Measurements from ENCODE around the gene FSTL5.

FSTL5 gene

DNA sequence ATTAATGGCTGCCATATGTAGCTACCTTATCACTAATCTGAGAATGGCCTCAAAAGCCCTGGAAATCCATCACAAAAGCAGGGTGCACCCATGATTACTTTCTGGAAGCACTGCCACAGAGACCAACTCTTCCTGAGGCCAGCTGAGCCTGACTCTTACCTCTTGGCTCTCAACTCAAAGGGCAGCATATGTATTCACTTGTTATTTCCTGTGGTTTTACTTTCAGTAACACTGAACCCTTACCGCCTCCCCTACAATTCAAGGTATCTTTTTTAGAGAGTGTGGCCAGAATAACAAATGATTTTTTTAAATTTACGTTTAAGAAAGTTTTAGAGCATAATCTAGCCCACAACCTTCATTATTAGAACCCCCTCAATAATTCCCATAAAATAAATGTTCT lies 434.9 kb downstream of the FSTL5 start:
- no peak for TF ChIP-seq ISL1 (CRISPR knock-in tag; IDR thresholded peaks at IDR 0.05)
- no peak for TF ChIP-seq BACH2 (CRISPR knock-in tag; IDR thresholded peaks at IDR 0.05; ENCODE audit: borderline replicate concordance)
- ATAC-seq = no peak

DNA sequence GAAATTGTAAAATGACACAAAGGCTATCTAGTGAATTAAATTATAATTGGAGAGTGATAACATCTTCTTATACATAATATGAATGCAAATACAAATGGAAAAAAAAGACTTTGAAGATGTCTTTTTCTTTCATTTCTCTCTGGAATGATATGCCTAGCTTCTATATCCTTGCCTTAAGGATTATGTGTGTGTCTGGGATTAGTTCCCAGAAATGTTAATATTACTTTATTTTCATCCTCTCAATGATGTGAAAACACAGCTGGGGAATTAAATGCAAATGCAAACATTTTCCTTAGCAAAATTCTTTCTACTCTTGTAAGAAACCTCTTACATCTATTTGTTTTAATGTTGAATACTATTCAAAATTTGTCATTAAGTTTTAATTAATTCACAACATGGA lies 441.9 kb downstream of the FSTL5 start:
- ATAC-seq = no peak
- TF ChIP-seq ISL1 (CRISPR knock-in tag; IDR thresholded peaks at IDR 0.05) (no peak), ZNF8 (CRISPR knock-in tag; IDR thresholded peaks at IDR 0.05) (no peak), PPARA (CRISPR knock-in tag; IDR thresholded peaks at IDR 0.05; ENCODE audit: borderline replicate concordance) (no peak), ARNTL (CRISPR knock-in tag; IDR thresholded peaks at IDR 0.05; ENCODE audit: borderline replicate concordance, low read depth) (no peak), ESRRG (CRISPR knock-in tag; IDR thresholded peaks at IDR 0.05) (no peak), GLIS3 (CRISPR knock-in tag; IDR thresholded peaks at IDR 0.05) (no peak), TCF4 (CRISPR knock-in tag; IDR thresholded peaks at IDR 0.05; ENCODE audit: borderline replicate concordance) (no peak), OSR1 (CRISPR knock-in tag; IDR thresholded peaks at IDR 0.05) (no peak), RARB (CRISPR knock-in tag; IDR thresholded peaks at IDR 0.05) (no peak), SNAI2 (CRISPR knock-in tag; IDR thresholded peaks at IDR 0.05) (no peak), ZFP3 (CRISPR knock-in tag; IDR thresholded peaks at IDR 0.05) (no peak), TOX (CRISPR knock-in tag; IDR thresholded peaks at IDR 0.05; ENCODE audit: borderline replicate concordance) (no peak), ZNF565 (CRISPR knock-in tag; conservative IDR thresholded peaks at IDR 0.05; ENCODE audit: low read depth) (no peak)
- TF ChIP-seq, protein P1, sequence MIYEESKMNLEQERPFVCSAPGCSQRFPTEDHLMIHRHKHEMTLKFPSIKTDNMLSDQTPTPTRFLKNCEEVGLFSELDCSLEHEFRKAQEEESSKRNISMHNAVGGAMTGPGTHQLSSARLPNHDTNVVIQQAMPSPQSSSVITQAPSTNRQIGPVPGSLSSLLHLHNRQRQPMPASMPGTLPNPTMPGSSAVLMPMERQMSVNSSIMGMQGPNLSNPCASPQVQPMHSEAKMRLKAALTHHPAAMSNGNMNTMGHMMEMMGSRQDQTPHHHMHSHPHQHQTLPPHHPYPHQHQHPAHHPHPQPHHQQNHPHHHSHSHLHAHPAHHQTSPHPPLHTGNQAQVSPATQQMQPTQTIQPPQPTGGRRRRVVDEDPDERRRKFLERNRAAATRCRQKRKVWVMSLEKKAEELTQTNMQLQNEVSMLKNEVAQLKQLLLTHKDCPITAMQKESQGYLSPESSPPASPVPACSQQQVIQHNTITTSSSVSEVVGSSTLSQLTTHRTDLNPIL (CRISPR knock-in tag; IDR thresholded peaks at IDR 0.05; ENCODE audit: low read depth) = no peak
- TF ChIP-seq, protein P2, sequence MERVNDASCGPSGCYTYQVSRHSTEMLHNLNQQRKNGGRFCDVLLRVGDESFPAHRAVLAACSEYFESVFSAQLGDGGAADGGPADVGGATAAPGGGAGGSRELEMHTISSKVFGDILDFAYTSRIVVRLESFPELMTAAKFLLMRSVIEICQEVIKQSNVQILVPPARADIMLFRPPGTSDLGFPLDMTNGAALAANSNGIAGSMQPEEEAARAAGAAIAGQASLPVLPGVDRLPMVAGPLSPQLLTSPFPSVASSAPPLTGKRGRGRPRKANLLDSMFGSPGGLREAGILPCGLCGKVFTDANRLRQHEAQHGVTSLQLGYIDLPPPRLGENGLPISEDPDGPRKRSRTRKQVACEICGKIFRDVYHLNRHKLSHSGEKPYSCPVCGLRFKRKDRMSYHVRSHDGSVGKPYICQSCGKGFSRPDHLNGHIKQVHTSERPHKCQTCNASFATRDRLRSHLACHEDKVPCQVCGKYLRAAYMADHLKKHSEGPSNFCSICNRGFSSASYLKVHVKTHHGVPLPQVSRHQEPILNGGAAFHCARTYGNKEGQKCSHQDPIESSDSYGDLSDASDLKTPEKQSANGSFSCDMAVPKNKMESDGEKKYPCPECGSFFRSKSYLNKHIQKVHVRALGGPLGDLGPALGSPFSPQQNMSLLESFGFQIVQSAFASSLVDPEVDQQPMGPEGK (CRISPR knock-in tag; IDR thresholded peaks at IDR 0.05; ENCODE audit: borderline replicate concordance) = no peak
- TF ChIP-seq, protein P3, sequence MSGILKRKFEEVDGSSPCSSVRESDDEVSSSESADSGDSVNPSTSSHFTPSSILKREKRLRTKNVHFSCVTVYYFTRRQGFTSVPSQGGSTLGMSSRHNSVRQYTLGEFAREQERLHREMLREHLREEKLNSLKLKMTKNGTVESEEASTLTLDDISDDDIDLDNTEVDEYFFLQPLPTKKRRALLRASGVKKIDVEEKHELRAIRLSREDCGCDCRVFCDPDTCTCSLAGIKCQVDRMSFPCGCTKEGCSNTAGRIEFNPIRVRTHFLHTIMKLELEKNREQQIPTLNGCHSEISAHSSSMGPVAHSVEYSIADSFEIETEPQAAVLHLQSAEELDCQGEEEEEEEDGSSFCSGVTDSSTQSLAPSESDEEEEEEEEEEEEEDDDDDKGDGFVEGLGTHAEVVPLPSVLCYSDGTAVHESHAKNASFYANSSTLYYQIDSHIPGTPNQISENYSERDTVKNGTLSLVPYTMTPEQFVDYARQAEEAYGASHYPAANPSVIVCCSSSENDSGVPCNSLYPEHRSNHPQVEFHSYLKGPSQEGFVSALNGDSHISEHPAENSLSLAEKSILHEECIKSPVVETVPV (CRISPR knock-in tag; IDR thresholded peaks at IDR 0.05) = no peak
- TF ChIP-seq, protein P4, sequence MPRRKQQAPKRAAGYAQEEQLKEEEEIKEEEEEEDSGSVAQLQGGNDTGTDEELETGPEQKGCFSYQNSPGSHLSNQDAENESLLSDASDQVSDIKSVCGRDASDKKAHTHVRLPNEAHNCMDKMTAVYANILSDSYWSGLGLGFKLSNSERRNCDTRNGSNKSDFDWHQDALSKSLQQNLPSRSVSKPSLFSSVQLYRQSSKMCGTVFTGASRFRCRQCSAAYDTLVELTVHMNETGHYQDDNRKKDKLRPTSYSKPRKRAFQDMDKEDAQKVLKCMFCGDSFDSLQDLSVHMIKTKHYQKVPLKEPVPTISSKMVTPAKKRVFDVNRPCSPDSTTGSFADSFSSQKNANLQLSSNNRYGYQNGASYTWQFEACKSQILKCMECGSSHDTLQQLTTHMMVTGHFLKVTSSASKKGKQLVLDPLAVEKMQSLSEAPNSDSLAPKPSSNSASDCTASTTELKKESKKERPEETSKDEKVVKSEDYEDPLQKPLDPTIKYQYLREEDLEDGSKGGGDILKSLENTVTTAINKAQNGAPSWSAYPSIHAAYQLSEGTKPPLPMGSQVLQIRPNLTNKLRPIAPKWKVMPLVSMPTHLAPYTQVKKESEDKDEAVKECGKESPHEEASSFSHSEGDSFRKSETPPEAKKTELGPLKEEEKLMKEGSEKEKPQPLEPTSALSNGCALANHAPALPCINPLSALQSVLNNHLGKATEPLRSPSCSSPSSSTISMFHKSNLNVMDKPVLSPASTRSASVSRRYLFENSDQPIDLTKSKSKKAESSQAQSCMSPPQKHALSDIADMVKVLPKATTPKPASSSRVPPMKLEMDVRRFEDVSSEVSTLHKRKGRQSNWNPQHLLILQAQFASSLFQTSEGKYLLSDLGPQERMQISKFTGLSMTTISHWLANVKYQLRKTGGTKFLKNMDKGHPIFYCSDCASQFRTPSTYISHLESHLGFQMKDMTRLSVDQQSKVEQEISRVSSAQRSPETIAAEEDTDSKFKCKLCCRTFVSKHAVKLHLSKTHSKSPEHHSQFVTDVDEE (CRISPR knock-in tag; IDR thresholded peaks at IDR 0.05) = no peak

DNA sequence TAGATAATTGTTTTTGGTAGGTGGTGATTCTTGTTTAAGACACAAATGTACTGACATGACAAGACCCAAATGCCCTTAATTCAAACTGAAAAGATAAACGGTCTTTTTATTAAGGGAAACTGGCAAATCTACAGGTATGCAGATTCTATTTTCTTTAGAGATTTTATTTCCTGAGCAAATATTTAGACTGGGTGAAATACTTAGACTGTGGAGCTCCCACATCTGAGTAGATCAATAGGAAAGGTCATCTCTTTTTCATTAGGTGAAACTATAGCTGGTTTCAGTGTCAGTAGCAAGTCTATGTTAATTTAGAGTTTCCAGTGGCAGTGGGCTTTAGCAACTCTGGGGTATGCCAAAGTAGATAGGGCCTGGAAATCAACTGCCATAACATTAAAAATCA lies 446.7 kb downstream of the FSTL5 start:
- no peak for ATAC-seq
- no peak for TF ChIP-seq ESRRG (CRISPR knock-in tag; IDR thresholded peaks at IDR 0.05)
- no peak for TF ChIP-seq ZFP3 (CRISPR knock-in tag; IDR thresholded peaks at IDR 0.05)
- no peak for TF ChIP-seq ISL1 (CRISPR knock-in tag; IDR thresholded peaks at IDR 0.05)
- TF ChIP-seq RARB (CRISPR knock-in tag; IDR thresholded peaks at IDR 0.05) = no peak
- TF ChIP-seq ZC3H10 (CRISPR knock-in tag; IDR thresholded peaks at IDR 0.05) = no peak
- TF ChIP-seq ZNF565 (CRISPR knock-in tag; conservative IDR thresholded peaks at IDR 0.05; ENCODE audit: low read depth) = no peak
- no peak for TF ChIP-seq ZFP30 (CRISPR knock-in tag; IDR thresholded peaks at IDR 0.05)
- TF ChIP-seq ZNF8 (CRISPR knock-in tag; IDR thresholded peaks at IDR 0.05) = no peak
- TF ChIP-seq BACH2 (CRISPR knock-in tag; IDR thresholded peaks at IDR 0.05; ENCODE audit: borderline replicate concordance) = no peak
- TF ChIP-seq PPARA (CRISPR knock-in tag; IDR thresholded peaks at IDR 0.05; ENCODE audit: borderline replicate concordance) = no peak
- no peak for TF ChIP-seq ARNTL (CRISPR knock-in tag; IDR thresholded peaks at IDR 0.05; ENCODE audit: borderline replicate concordance, low read depth)
- no peak for TF ChIP-seq OSR1 (CRISPR knock-in tag; IDR thresholded peaks at IDR 0.05)
- TF ChIP-seq, protein P3 (CRISPR knock-in tag; IDR thresholded peaks at IDR 0.05) = no peak
- no peak for TF ChIP-seq TCF4 (CRISPR knock-in tag; IDR thresholded peaks at IDR 0.05; ENCODE audit: borderline replicate concordance)
- TF ChIP-seq TOX (CRISPR knock-in tag; IDR thresholded peaks at IDR 0.05; ENCODE audit: borderline replicate concordance) = no peak

Data from SK-N-SH treated with all-trans-retinoic acid at 6 μM for 48 hours (cell line).